ENCODE results near the gene IFNL2. TPM values are rescaled to one million over a fixed set of nuclear protein-coding genes. Genes with fewer than 3 reads are reported as not detected.

The IFNL2 gene
- total RNA-seq, 4 donors from 2014 or later, result not detected

DNA sequence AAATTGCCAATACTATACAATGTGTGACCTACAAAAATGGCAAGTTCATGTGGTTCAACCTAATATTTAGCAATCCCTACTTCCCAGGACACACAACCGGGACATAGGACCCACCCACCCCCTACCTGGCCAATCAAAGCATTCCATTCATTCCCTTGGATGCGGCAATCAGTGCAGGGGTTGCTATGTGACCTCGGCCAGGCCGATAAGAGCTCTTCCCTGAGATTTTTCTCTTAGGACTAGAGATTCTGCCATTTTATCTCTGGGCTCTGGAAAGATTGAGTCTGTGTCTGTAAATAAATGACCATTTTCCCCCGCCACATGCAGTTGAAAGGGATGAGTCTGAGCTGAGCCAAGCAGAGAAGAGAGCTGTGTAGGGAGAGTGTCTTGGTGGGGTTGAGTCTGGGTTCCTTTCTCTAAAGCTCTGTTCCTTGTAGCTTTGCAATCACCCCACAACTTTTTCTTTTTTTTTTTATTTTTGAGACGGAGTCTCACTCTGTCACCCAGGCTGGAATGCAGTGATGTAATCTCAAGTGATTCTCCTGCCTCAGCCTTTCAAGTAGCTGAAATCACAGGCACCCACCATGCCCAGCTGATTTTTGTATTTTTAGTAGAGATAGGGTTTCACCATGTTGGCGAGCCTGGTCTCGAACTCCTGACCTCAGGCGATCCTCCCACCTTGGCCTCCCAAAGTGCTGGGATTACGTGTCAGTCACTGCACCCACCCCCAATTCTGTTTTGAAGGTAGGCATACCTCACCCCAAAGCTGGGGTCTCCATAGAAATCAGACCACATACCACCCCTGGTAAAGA lies 35.4 kb downstream of the IFNL2 start:
- H3K27me3 ChIP-seq, result peaks cover 39% of the 10 kb centered on the region
- DNase-seq (ENCODE audit: low spot score in 2 of 2), result peak; percentile 13 to 59
- H3K4me3 ChIP-seq, result no peak overlapping the region
- H3K9me3 ChIP-seq, result no peaks in the 10 kb centered on the region
- no peaks in the 10 kb centered on the region for H3K36me3 ChIP-seq
- peaks cover 12% of the 10 kb centered on the region for H3K4me1 ChIP-seq
- TF ChIP-seq EP300 (IDR thresholded peaks at IDR 0.05) (no peak), POLR2AphosphoS5 (IDR thresholded peaks at IDR 0.05) (no peak), POLR2A (IDR thresholded peaks at IDR 0.05) (no peak)
- TF ChIP-seq, protein P1, sequence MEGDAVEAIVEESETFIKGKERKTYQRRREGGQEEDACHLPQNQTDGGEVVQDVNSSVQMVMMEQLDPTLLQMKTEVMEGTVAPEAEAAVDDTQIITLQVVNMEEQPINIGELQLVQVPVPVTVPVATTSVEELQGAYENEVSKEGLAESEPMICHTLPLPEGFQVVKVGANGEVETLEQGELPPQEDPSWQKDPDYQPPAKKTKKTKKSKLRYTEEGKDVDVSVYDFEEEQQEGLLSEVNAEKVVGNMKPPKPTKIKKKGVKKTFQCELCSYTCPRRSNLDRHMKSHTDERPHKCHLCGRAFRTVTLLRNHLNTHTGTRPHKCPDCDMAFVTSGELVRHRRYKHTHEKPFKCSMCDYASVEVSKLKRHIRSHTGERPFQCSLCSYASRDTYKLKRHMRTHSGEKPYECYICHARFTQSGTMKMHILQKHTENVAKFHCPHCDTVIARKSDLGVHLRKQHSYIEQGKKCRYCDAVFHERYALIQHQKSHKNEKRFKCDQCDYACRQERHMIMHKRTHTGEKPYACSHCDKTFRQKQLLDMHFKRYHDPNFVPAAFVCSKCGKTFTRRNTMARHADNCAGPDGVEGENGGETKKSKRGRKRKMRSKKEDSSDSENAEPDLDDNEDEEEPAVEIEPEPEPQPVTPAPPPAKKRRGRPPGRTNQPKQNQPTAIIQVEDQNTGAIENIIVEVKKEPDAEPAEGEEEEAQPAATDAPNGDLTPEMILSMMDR (IDR thresholded peaks at IDR 0.05), result no peak
- no peak overlapping the region for H3K27ac ChIP-seq
- 68% methylated on average over 10 of the region's 10 CpGs for WGBS

GRCh38 chr19:39304185-39304513 lies 36.0 kb downstream of the IFNL2 start:
- TF ChIP-seq EP300 (IDR thresholded peaks at IDR 0.05), result no peak
- TF ChIP-seq POLR2A (IDR thresholded peaks at IDR 0.05), result no peak
- TF ChIP-seq, protein P1 (IDR thresholded peaks at IDR 0.05), result no peak
- TF ChIP-seq POLR2AphosphoS5 (IDR thresholded peaks at IDR 0.05), result no peak
- Histone ChIP-seq H3K4me1 (peaks cover 12% of the 10 kb centered on the region), H3K9me3 (no peaks in the 10 kb centered on the region), H3K27ac (no peak overlapping the region), H3K27me3 (peaks cover 41% of the 10 kb centered on the region), H3K36me3 (no peaks in the 10 kb centered on the region), H3K4me3 (no peak overlapping the region)
- DNase-seq (ENCODE audit: low spot score in 2 of 2), result no peak

DNA sequence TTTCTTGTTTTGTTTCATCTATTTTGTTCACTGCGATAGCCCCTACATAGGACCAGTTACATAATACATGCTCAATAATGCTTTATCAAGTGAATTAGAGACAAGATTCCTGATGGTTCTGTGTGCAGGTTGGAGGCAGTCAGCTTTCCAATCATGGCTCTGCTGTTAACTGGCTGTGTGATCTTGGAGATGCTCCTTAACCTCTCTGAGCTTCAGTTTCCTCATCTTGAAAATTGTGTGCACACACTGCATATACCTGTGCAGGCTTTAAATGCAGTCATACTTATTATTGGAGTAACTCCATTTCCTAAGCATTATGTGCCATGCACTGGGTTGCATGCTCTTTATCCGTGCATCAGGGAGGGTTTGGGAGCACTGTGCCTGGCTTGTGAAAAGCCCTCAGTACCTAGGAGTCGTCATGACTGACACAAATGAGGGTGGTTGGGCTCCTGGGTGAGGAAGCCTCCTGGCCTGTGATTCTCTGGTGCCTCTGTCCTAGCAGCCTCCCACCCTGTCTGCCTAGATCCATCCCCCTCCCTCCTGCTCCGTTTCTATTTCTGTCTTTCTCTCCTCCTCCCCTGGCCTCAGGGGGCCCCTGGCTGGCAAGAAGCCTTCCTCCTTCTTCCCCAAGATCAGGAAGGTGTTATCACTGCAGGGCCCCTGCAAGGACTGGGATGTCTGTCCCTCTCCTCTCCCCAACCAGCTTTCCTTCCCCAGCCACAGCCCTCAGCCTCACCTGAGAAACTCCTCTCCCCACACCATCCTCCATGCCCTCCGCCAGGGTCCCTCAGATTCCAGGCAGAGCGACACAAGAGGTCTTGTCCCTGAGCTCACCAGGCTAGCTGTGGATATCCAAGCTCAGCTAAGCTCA lies 36.7 kb downstream of the IFNL2 start:
- H3K36me3 ChIP-seq, result no peaks in the 10 kb centered on the region
- no peak overlapping the region for H3K4me3 ChIP-seq
- no peak for TF ChIP-seq POLR2AphosphoS5 (IDR thresholded peaks at IDR 0.05)
- no peak for TF ChIP-seq EP300 (IDR thresholded peaks at IDR 0.05)
- no peak for TF ChIP-seq POLR2A (IDR thresholded peaks at IDR 0.05)
- TF ChIP-seq, protein P1 (IDR thresholded peaks at IDR 0.05), result no peak
- H3K4me1 ChIP-seq, result peaks cover 12% of the 10 kb centered on the region
- no peak overlapping the region for H3K27ac ChIP-seq
- WGBS, result 49% methylated on average over 6 of the region's 6 CpGs
- H3K27me3 ChIP-seq, result peaks cover 41% of the 10 kb centered on the region
- DNase-seq (ENCODE audit: low spot score in 2 of 2), result peak; percentile 21 to 58
- H3K9me3 ChIP-seq, result no peaks in the 10 kb centered on the region

DNA sequence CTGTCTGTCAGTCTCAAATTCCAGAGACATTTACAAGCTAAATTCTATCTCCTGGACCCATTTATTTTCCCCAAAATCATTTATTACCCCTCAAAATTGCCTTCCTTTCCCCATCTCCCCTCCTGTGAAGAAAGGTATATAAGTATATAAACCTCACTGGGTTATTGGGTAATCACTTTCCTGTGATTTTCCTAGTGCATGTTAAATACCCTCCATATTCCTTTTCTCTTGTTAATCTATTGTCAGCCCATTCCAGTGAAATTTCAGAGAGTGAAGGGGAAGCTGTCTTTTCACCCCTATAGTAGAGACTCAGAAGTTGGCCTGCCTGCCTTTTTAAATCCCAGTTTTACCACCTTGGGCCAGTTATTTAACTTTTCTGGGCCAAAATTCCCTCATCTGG lies 37.9 kb downstream of the IFNL2 start:
- Histone ChIP-seq H3K4me1 (peaks cover 12% of the 10 kb centered on the region), H3K4me3 (no peak overlapping the region), H3K9me3 (no peaks in the 10 kb centered on the region), H3K27me3 (peaks cover 41% of the 10 kb centered on the region), H3K36me3 (no peaks in the 10 kb centered on the region), H3K27ac (no peak overlapping the region)
- TF ChIP-seq POLR2AphosphoS5 (IDR thresholded peaks at IDR 0.05) (no peak), EP300 (IDR thresholded peaks at IDR 0.05) (no peak), POLR2A (IDR thresholded peaks at IDR 0.05) (no peak)
- TF ChIP-seq, protein P1 (IDR thresholded peaks at IDR 0.05), result no peak
- DNase-seq (ENCODE audit: low spot score in 2 of 2), result no peak

Measured in suprapubic skin (tissue), 4 donors.